Endometrium (tissue), 2 donors: ENCODE measurements around the gene TMPRSS15.

ENCODE experiments used
- FAIRE-seq: peaks from 2 replicates; lab custom pipeline; 2012; peaks lifted over from hg19 to GRCh38; lab: Jason Lieb, UNC
- donor health status: control.
- donor health status: control.

The TMPRSS15 gene

GRCh38 chr21:18403735-18404450 lies at the start of gene TMPRSS15:
Gene TMPRSS15, minus strand, starts transcription at chr21:18403785. Its CDS starts 163 bp downstream, at chr21:18403622.
- no peak for FAIRE-seq

- FAIRE-seq: no peak
Observed at GRCh38 chr21:18451670-18452069, 48.1 kb upstream of the TMPRSS15 start.

GRCh38 chr21:18449605-18450550 lies 46.3 kb upstream of the TMPRSS15 start:
- FAIRE-seq: no peak

- FAIRE-seq: no peak
Observed at GRCh38 chr21:18443701-18444100, 40.1 kb upstream of the TMPRSS15 start.

GRCh38 chr21:18443085-18443484 lies 39.5 kb upstream of the TMPRSS15 start:
- no peak for FAIRE-seq

GRCh38 chr21:18430341-18430740 lies 26.8 kb upstream of the TMPRSS15 start:
- FAIRE-seq: no peak

DNA sequence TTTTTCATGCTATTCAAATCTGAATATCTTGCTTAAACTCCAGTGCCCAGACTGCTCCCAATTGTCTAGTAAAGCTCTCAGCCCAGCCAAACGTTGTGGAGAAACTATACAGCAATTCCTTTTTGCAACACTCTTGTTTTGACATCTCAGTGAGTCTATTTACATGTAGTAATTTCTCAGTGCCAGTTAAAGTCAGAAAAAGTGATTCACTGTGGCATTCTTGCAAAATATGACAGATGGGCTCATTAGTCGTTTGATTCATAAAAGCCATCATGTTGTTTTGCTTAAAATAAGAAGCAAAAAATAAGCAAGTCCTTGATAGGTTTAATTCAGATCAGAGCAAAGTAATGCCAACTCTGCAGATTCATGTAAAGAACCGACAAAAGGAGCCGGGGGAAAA lies 20.7 kb upstream of the TMPRSS15 start:
- no peak for FAIRE-seq

DNA sequence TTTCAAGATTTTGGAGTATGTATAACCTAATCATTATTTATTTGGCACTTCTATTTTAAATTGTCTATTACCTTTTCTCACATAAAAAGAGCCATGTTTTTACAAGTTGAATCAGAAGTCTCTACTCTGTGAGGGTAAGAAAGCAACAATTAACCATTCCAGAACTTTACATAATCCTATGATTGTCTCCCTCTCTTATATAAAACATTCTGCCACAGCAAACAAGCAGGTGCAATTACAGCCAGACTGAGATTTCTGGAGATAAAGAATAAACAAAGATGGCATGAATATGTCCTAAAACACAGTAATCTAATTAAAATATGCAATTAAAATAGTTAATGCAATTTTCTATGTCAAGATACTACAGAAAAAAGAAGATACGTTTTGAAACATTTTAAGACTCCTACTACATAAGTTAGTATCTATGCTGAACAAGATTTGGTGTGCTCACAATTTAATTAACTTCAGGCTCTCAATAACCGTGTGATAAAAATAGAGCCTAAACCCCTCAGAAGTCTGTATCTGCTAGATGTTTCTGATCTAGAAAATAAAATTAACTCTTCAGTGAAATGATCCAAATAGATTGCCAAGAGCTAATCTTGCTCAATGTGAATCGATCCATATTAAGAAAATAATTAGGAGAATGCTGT lies 13.7 kb upstream of the TMPRSS15 start:
- no peak for FAIRE-seq

GRCh38 chr21:18411565-18411964 lies 8.0 kb upstream of the TMPRSS15 start:
- no peak for FAIRE-seq

DNA sequence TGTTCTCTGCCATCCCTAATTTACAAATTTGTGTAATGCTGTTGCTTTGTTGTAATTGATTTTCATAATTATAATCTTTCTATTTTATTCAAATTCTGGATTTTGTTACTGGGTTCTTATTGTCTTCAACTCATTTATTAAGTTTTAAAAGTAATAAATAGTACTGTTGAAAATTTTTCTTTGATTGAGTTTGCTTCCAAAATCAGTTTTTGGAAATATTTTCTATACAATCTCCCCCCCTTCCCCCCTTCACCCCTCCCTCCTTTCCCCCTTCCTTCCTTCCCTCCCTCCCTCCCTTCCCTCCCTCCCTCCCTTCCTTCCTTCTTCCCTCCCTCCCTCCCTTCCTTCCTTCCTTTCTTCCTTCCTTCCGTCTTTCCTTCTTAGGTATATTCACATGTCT lies 6.0 kb upstream of the TMPRSS15 start:
- FAIRE-seq: no peak

DNA sequence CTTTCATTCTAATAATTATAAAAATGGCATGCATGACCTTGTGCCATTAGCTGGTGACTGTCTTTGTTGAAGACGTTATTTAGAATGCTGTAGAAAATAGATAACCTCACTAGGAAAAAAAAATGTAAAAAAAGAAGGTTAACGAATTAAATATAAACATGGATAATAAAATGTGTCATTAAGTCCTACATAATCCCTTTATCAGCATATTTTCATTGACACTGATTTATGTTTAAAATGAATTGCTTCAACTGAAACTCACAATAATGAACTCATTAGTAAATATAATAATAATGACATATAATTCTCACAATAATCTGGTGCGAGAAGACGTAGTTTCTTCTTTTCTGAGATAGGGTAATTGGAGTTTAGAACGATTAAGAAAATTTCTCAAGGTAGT lies 4.7 kb downstream of the TMPRSS15 start:
- no peak for FAIRE-seq

- no peak for FAIRE-seq
Observed at GRCh38 chr21:18387994-18388393, 15.6 kb downstream of the TMPRSS15 start.

DNA sequence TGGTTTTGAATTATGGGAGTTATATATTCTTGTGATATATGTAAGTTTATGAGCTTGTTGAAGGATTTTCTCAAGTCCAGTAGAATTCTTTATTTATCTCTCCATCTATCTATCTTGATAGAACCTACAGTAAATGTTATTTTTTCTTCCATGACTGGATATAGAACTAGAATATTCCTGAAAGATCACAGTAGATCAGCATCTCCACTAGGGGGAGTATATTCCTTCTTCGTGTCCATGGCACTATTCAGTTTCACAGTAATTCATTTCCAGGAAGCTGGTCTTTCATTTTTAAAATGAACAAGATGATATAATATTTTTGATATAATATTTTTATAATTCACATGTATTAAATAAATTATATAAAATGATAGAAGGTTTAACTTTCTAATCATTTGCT lies 18.8 kb downstream of the TMPRSS15 start:
- FAIRE-seq: peak; percentile 53

DNA sequence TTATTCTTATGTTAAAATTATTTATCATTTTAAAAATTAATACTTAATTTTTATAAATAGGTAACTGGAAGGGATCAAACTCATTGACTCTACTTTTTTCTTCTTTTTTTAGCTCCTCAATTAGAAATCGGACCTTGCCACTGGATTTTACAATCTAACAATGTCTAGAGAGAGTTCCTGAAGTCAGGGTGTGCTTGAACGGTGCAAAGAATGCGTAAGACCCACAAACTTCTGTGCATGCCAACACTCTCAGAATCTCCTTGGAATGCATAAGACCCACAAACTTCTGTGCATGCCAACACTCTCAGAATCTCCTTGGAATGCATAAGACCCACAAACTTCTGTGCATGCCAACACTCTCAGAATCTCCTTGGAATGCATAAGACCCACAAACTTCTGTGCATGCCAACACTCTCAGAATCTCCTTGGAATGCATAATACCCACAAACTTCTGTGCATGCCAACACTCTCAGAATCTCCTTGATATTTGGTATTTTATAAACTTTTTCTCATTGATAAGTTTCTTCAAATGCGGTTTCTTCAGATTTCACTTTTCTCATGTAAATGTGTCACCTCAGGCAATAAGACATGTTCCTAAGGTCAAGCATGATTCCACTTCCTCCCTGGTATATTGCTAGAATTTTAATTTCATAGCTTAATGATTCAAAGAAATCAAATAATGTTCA lies 20.5 kb downstream of the TMPRSS15 start:
- peak; percentile 37 for FAIRE-seq

GRCh38 chr21:18382141-18382540 lies 21.4 kb downstream of the TMPRSS15 start:
- no peak for FAIRE-seq

- no peak for FAIRE-seq
Observed at GRCh38 chr21:18373606-18374005, 30.0 kb downstream of the TMPRSS15 start.

DNA sequence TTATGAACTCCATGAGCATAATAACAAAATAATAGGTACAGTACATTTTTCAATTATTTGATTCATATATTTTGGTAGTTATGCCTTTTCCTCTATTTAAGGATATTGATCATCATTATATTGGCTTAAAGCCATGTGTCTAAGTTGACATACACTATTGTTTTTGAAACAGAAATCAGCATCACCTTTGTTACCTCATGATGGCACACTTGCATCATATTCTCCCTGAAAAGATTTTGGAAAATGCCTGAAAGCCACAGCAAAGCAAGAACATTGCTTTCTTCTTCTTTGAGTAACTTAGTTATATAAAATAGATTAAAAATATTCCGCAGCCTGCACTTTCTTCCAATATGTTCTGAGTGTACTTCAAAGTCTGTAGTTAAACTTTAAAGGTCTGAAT lies 33.3 kb downstream of the TMPRSS15 start:
- no peak for FAIRE-seq

DNA sequence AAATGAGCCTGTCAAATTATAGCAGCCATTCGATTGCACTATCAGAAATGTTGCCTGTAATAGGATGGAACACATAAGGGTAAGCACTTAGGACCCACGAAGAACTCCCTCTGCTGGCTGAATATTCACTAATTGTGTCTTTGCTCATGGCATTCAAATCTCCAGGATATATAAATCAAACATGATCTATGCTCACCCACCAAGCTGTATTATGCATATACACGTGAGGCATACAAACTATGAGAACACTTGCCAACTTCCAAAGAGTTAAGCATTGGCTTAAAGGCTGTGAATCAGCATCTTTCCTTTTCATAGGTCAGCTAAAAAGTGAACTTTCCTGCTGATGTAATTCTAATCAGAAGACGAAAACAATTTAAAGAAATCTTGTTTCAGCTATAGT lies 34.5 kb downstream of the TMPRSS15 start:
- FAIRE-seq: no peak

DNA sequence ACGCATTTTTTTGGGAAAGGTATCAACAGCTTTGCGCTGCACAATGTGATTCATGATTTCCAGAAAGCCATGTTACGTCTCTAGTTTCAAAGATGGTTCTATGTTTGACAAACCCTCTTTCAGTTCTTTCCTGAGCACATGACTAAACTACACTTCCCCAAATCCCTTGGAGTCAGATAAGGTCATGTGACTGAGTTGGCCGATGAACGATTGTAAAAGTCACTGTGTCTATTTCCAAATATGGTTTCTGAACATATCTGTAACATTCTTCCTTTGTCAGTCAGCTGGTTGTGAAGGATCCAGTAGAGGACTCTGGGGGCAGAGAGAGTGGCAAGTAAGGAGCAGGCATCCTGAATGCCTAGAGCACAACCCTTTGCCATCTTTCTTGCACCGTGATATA lies 35.4 kb downstream of the TMPRSS15 start:
- FAIRE-seq: no peak

DNA sequence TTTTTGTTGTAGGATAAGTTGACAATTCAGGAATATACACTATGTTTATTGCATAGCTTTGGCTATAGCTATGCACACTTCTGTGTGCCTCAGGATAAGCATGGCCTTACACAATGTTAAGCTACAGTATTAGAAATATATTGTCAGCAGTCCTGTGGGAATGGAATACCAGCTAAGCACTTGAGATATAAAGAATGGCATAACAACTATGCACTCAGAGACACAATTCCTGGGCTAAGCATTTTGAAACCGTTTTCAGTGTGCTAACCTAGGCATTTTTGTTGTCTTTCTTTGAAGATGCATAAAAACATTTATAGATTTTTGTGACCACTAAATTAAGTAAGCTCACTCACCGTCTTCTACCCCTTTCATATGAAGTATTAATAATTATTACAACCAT lies 46.8 kb downstream of the TMPRSS15 start:
- no peak for FAIRE-seq

DNA sequence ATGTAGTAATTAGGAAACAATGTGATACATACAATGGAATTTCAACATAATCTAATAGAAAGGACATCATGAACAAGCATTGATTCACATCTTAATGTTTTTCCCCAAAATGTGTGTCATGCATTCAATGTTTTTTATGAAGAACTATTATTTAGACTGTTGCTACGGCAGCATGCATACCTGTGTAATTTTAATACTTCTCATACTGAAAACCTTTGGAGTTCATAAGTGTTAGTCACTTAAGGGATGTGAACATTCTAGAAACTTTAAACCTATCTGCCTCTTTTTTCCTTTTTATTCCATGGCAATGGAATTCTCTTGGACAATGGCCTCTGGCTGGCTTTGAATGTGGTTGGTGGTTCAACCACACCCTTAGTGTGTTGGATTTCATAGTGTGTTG lies 48.6 kb downstream of the TMPRSS15 start:
- FAIRE-seq: no peak

DNA sequence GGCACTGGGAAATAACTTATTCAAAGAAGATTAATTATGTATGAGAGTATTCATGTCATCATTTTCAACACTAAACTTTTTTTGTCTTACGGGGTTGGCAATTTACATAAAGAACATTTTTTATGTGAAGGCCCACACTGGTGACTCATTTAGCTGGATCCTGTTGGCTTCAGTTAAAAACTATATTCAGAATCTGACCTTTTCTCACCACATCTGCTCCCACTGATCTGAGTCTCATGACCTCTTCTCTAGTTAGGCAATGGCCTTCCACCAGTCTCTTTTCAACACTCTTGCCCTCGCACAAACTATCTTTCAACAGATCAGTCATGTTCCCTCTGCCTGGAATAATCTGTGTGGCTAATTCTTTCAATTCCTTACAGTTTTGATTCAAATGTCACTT lies 53.4 kb downstream of the TMPRSS15 start:
- FAIRE-seq: no peak
